Neural progenitor cell (in vitro differentiated cells): ENCODE data around the gene RPH3AL. TPM values are rescaled to one million over a fixed set of nuclear protein-coding genes. Genes with fewer than 3 reads are reported as not detected.

ENCODE experiments used
- DNase-seq: peaks from one replicate; pipeline ENCODE4 v3.0.0-alpha.2; 2016; ENCODE audit warnings: low spot score
- H2AFZ ChIP-seq: fragments of 200-600 bp; sonication (generic); replicated peaks from 2 replicates; pipeline ENCODE4 v1.6.1; 2016; ENCODE audit warnings: antibody characterized with exemption
- H3F3A ChIP-seq: fragments of 200-600 bp; sonication (generic); 2 replicates; pipeline ENCODE4 v1.6.1; 2016; ENCODE audit warnings: antibody characterized with exemption, low read depth
- H3K27ac ChIP-seq: fragments of 200-600 bp; sonication (generic); 2 replicates; pipeline ENCODE4 v1.5.1; 2016; ENCODE audit warnings: mild to moderate bottlenecking
- H3K27me3 ChIP-seq: fragments of 200-600 bp; sonication (generic); 2 replicates; pipeline ENCODE4 v1.6.1; 2016; ENCODE audit warnings: mild to moderate bottlenecking, moderate library complexity
- H3K36me3 ChIP-seq: fragments of 200-600 bp; sonication (generic); 2 replicates; pipeline ENCODE4 v1.5.1; 2016
- H3K4me1 ChIP-seq: fragments of 200-600 bp; sonication (generic); 2 replicates; pipeline ENCODE4 v1.6.1; 2016; ENCODE audit warnings: mixed run types
- H3K4me2 ChIP-seq: fragments of 200-600 bp; sonication (generic); 2 replicates; pipeline ENCODE4 v1.6.1; 2016
- H3K4me3 ChIP-seq: fragments of 200-600 bp; sonication (generic); 2 replicates; pipeline ENCODE4 v1.5.1; 2016
- H3K79me2 ChIP-seq: fragments of 200-600 bp; sonication (generic); 2 replicates; pipeline ENCODE4 v1.6.1; 2016; ENCODE audit warnings: low read depth
- H3K9ac ChIP-seq: fragments of 200-600 bp; sonication (generic); 2 replicates; pipeline ENCODE4 v1.6.1; 2016
- H3K9me3 ChIP-seq: fragments of 200-600 bp; sonication (generic); 2 replicates; pipeline ENCODE4 v1.5.1; 2016; ENCODE audit warnings: low read depth
- H4K20me1 ChIP-seq: fragments of 200-600 bp; sonication (generic); 2 replicates; pipeline ENCODE4 v1.6.1; 2016; ENCODE audit warnings: low read depth
- H3K27ac Mint-ChIP-seq: 3 replicates; pipeline ENCODE4 v1.8.0; 2021; ENCODE audit warnings: mixed read lengths
- H3K27me3 Mint-ChIP-seq: 2 replicates; pipeline ENCODE4 v1.8.0; 2022; ENCODE audit warnings: low read depth, mild to moderate bottlenecking, inconsistent platforms, moderate library complexity, mixed read lengths; ENCODE audit not compliant: insufficient read depth
- H3K36me3 Mint-ChIP-seq: 3 replicates; pipeline ENCODE4 v1.8.0; 2021; ENCODE audit warnings: mixed read lengths
- H3K4me1 Mint-ChIP-seq: 3 replicates; pipeline ENCODE4 v1.8.0; 2021; ENCODE audit warnings: mixed read lengths
- H3K4me3 Mint-ChIP-seq: 3 replicates; pipeline ENCODE4 v1.8.0; 2021; ENCODE audit warnings: mild to moderate bottlenecking, moderate library complexity, mixed read lengths
- H3K9me3 Mint-ChIP-seq: 3 replicates; pipeline ENCODE4 v1.8.0; 2020; ENCODE audit warnings: mixed read lengths
- CTCF ChIP-seq: fragments of 200-600 bp; sonication (generic); IDR thresholded peaks from 2 replicates; pipeline ENCODE4 v1.5.1; 2017; ENCODE audit warnings: antibody characterized with exemption, mild to moderate bottlenecking
- EZH2 ChIP-seq: fragments of 200-600 bp; sonication (generic); IDR thresholded peaks from 2 replicates; pipeline ENCODE4 v1.6.1; 2017; ENCODE audit warnings: antibody characterized with exemption, mild to moderate bottlenecking, moderate library complexity
- EZH2phosphoT487 ChIP-seq: fragments of 200-600 bp; sonication (generic); IDR thresholded peaks from 2 replicates; pipeline ENCODE4 v1.6.1; 2017; ENCODE audit warnings: antibody characterized with exemption
- total RNA-seq: library from RNA; depleted of rRNA; stranded (reverse); fragments of >200 nt; gene quantifications from 2 replicates; pipeline ENCODE4 v1.2.3, GENCODE V29; 2015; ENCODE audit warnings: low replicate concordance

Gene RPH3AL
- total RNA-seq, 1 donor from 2014 or later = 7.5 TPM

- no peaks in the 10 kb centered on the region for H3K36me3 Mint-ChIP-seq
- no peak overlapping the region for H3K4me2 ChIP-seq
- H3K27ac Mint-ChIP-seq = no peak overlapping the region
- H3K27me3 ChIP-seq = no peaks in the 10 kb centered on the region
- no peak for TF ChIP-seq EZH2
- no peak for TF ChIP-seq CTCF
- TF ChIP-seq EZH2phosphoT487 = no peak
- peaks cover 4% of the 10 kb centered on the region for H3K4me1 ChIP-seq
- H3K4me3 ChIP-seq = no peak overlapping the region
- H3K79me2 ChIP-seq = no peaks in the 10 kb centered on the region
- H4K20me1 ChIP-seq = no peaks in the 10 kb centered on the region
- H3K4me3 Mint-ChIP-seq = no peak overlapping the region
- no peaks in the 10 kb centered on the region for H3K9me3 Mint-ChIP-seq
- H3K9ac ChIP-seq = no peak overlapping the region
- H3F3A ChIP-seq = no peaks in the 10 kb centered on the region
- DNase-seq = no peak
- peaks cover 50% of the 10 kb centered on the region for H3K4me1 Mint-ChIP-seq
- H3K27ac ChIP-seq = no peak overlapping the region
- no peak overlapping the region for H2AFZ ChIP-seq
- no peaks in the 10 kb centered on the region for H3K9me3 ChIP-seq
- no peaks in the 10 kb centered on the region for H3K36me3 ChIP-seq
- peaks cover 15% of the 10 kb centered on the region for H3K27me3 Mint-ChIP-seq
Observed at GRCh38 chr17:299546-299945, 53.1 kb downstream of the RPH3AL start.

DNA sequence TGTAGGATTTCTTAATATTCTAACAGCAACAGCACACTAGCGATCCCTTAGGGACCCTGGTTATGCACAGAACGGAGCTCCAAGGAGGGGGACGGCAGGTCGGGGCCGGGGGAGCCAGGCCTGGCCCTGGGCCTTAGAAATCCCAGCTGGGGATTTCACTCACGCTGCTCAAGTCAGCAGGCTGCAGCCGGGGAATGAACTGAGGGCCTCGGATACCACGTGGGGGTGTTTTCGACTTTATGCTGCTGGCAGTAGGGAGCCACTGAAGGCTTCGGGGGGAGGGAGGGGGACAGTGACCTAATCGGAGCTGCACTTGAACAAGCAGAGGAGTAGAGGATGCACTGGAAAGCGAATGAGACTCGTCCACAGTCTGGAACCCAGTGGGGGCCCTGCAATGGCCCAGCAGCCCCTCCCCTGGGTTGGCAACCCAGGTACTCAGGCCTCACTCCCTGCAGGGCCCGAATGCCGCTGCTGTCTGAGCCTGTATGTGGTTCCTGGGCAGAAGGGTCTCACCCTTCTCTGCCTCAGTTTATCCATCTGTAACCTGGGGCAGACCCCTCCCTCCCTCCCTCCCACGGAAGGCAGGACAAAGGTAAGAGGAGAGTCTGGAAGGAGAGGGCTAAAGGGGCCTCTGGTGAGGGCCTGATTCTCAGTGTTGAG, 53.7 kb downstream of the RPH3AL start:
- Histone ChIP-seq H3K9me3 (no peaks in the 10 kb centered on the region), H3K27ac (no peak overlapping the region), H3K36me3 (no peaks in the 10 kb centered on the region), H2AFZ (no peak overlapping the region), H3K4me1 (no peaks in the 10 kb centered on the region), H3K79me2 (no peaks in the 10 kb centered on the region), H3K4me2 (no peak overlapping the region), H3K9ac (no peak overlapping the region), H3K27me3 (no peaks in the 10 kb centered on the region), H4K20me1 (no peaks in the 10 kb centered on the region), H3K4me3 (no peak overlapping the region), H3F3A (no peaks in the 10 kb centered on the region)
- no peak for TF ChIP-seq EZH2
- TF ChIP-seq CTCF = no peak
- no peak for TF ChIP-seq EZH2phosphoT487
- H3K4me1 Mint-ChIP-seq = peaks cover 51% of the 10 kb centered on the region
- H3K27me3 Mint-ChIP-seq = peaks cover 13% of the 10 kb centered on the region
- no peak overlapping the region for H3K27ac Mint-ChIP-seq
- no peak overlapping the region for H3K4me3 Mint-ChIP-seq
- H3K36me3 Mint-ChIP-seq = no peaks in the 10 kb centered on the region
- DNase-seq = no peak
- no peaks in the 10 kb centered on the region for H3K9me3 Mint-ChIP-seq

DNA sequence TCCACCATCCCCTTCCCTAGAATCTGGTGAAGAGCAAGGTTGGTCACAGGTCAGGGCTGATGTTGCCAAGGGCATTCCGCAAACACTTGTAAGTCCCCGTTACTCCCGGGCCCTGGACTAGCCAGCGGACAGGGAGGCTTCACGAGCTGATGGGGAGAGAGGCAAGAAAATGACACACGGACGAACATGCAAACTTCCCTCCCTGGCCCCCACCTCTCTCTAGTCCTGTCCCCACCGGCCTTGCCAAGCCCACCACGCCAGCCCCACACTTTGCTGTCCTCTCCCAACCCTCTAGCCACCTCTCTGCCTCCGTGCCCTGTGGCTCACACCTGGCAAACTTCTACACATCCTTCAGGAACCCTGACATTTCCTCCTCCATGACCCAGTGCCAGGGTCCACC, 54.8 kb downstream of the RPH3AL start:
- TF ChIP-seq EZH2phosphoT487 (no peak), EZH2 (no peak), CTCF (no peak)
- Histone ChIP-seq H2AFZ (no peak overlapping the region), H3K9me3 (no peaks in the 10 kb centered on the region), H3K4me1 (no peaks in the 10 kb centered on the region), H3K27ac (no peak overlapping the region), H3F3A (no peaks in the 10 kb centered on the region), H3K4me3 (no peak overlapping the region), H3K79me2 (no peaks in the 10 kb centered on the region), H3K27me3 (no peaks in the 10 kb centered on the region), H3K36me3 (no peaks in the 10 kb centered on the region), H4K20me1 (no peaks in the 10 kb centered on the region), H3K9ac (no peak overlapping the region), H3K4me2 (no peak overlapping the region)
- peaks cover 50% of the 10 kb centered on the region for H3K4me1 Mint-ChIP-seq
- peaks cover 13% of the 10 kb centered on the region for H3K27me3 Mint-ChIP-seq
- no peak for DNase-seq
- peak overlapping the region; percentile 24 for H3K4me3 Mint-ChIP-seq
- H3K27ac Mint-ChIP-seq = peak overlapping the region; percentile 57
- H3K9me3 Mint-ChIP-seq = no peaks in the 10 kb centered on the region
- no peaks in the 10 kb centered on the region for H3K36me3 Mint-ChIP-seq
